Measurements from ENCODE around the gene PLEKHM3. TPM values are rescaled to one million over a fixed set of nuclear protein-coding genes. Genes with fewer than 3 reads are reported as not detected.

The PLEKHM3 gene
- total RNA-seq, 1 donor from 2014 or later: 19.5 TPM

- Histone ChIP-seq H3K4me1 (peaks cover 41% of the 10 kb centered on the region), H2AFZ (replicated peaks) (no peak overlapping the region), H3K27me3 (no peaks in the 10 kb centered on the region), H3K4me2 (no peak overlapping the region), H3K4me3 (no peak overlapping the region), H3F3A (ENCODE audit: low read depth) (peaks cover 27% of the 10 kb centered on the region), H4K20me1 (ENCODE audit: low read depth) (no peaks in the 10 kb centered on the region), H3K9ac (no peak overlapping the region), H3K9me3 (ENCODE audit: low read depth) (no peaks in the 10 kb centered on the region), H3K36me3 (no peaks in the 10 kb centered on the region), H3K27ac (no peak overlapping the region), H3K79me2 (ENCODE audit: low read depth) (no peaks in the 10 kb centered on the region)
- Mint-ChIP-seq H3K9me3 (peaks cover 3% of the 10 kb centered on the region), H3K36me3 (no peaks in the 10 kb centered on the region), H3K27ac (no peak overlapping the region), H3K4me3 (no peak overlapping the region), H3K4me1 (peaks cover 15% of the 10 kb centered on the region), H3K27me3 (ENCODE audit: insufficient read depth, low read depth) (peaks cover 10% of the 10 kb centered on the region)
- DNase-seq (ENCODE audit: low spot score): no peak
- TF ChIP-seq CTCF (IDR thresholded peaks at IDR 0.05): no peak
- no peak for TF ChIP-seq EZH2 (IDR thresholded peaks at IDR 0.05)
- no peak for TF ChIP-seq EZH2phosphoT487 (IDR thresholded peaks at IDR 0.05)
Measured at GRCh38 chr2:207779523-207779922, 245.8 kb downstream of the PLEKHM3 start.

DNA sequence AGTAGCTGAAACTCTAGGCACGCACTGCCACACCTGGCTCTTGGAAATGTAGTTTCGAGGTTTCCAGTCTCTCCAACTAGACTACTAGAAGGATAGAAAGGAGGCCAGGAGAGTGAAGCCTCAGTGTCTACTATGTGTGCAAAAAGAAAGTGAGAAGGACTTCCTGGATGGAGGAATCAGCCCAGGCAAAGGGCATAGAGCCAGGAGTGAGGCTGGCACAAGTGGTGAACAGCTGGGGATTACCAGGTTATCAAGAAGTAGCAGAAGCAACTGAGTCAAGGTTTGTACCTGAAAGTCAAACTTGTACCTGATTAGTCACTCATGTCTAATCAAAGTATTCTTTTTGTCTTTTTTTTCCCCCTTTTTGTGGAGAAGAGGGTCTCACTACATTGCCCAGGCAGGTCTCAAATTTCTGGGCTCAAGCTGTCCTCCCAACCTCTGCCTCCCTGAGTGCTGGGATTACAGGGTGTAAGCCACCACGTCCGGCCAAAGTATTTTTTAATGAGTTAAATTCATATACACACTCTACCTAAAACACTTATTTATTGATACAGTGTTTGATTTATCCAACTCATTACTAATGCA, 246.9 kb downstream of the PLEKHM3 start:
- Mint-ChIP-seq H3K9me3 (peaks cover 3% of the 10 kb centered on the region), H3K27ac (no peak overlapping the region), H3K36me3 (no peaks in the 10 kb centered on the region), H3K27me3 (ENCODE audit: insufficient read depth, low read depth) (peaks cover 10% of the 10 kb centered on the region), H3K4me3 (no peak overlapping the region), H3K4me1 (peaks cover 15% of the 10 kb centered on the region)
- no peak for DNase-seq (ENCODE audit: low spot score)
- no peak for TF ChIP-seq CTCF (IDR thresholded peaks at IDR 0.05)
- no peak for TF ChIP-seq EZH2 (IDR thresholded peaks at IDR 0.05)
- no peak for TF ChIP-seq EZH2phosphoT487 (IDR thresholded peaks at IDR 0.05)
- Histone ChIP-seq H3K36me3 (no peaks in the 10 kb centered on the region), H3K4me2 (no peak overlapping the region), H3K9ac (no peak overlapping the region), H3K79me2 (ENCODE audit: low read depth) (no peaks in the 10 kb centered on the region), H3K9me3 (ENCODE audit: low read depth) (no peaks in the 10 kb centered on the region), H4K20me1 (ENCODE audit: low read depth) (no peaks in the 10 kb centered on the region), H3K4me3 (no peak overlapping the region), H3F3A (ENCODE audit: low read depth) (peaks cover 27% of the 10 kb centered on the region), H2AFZ (replicated peaks) (no peak overlapping the region), H3K27ac (no peak overlapping the region), H3K4me1 (peaks cover 41% of the 10 kb centered on the region), H3K27me3 (no peaks in the 10 kb centered on the region)

GRCh38 chr2:207777124-207777523, 248.2 kb downstream of the PLEKHM3 start:
- Histone ChIP-seq H3K36me3 (no peaks in the 10 kb centered on the region), H3K27ac (no peak overlapping the region), H3K9me3 (ENCODE audit: low read depth) (no peaks in the 10 kb centered on the region), H3K9ac (no peak overlapping the region), H3K4me2 (no peak overlapping the region), H3K4me1 (peaks cover 29% of the 10 kb centered on the region), H3K27me3 (no peaks in the 10 kb centered on the region), H3K4me3 (no peak overlapping the region), H3K79me2 (ENCODE audit: low read depth) (no peaks in the 10 kb centered on the region), H3F3A (ENCODE audit: low read depth) (peaks cover 39% of the 10 kb centered on the region), H4K20me1 (ENCODE audit: low read depth) (no peaks in the 10 kb centered on the region), H2AFZ (replicated peaks) (no peak overlapping the region)
- Mint-ChIP-seq H3K9me3 (peaks cover 3% of the 10 kb centered on the region), H3K4me3 (no peak overlapping the region), H3K27ac (no peak overlapping the region), H3K4me1 (peaks cover 16% of the 10 kb centered on the region), H3K27me3 (ENCODE audit: insufficient read depth, low read depth) (peaks cover 15% of the 10 kb centered on the region), H3K36me3 (no peaks in the 10 kb centered on the region)
- TF ChIP-seq EZH2 (IDR thresholded peaks at IDR 0.05): no peak
- no peak for TF ChIP-seq EZH2phosphoT487 (IDR thresholded peaks at IDR 0.05)
- TF ChIP-seq CTCF (IDR thresholded peaks at IDR 0.05): no peak
- DNase-seq (ENCODE audit: low spot score): no peak
